ENCODE measurements around the gene ZNF3. TPM values are rescaled to one million over a fixed set of nuclear protein-coding genes. Genes with fewer than 3 reads are reported as not detected.

ZNF3 gene
- total and polyA plus RNA-seq, 9 of the 15 experiments (the other 6 are each of a cell fraction or from before 2014, with no cell fraction given), result 30.0 to 64.9 (median 51.5) TPM

- TF ChIP-seq, protein P1, sequence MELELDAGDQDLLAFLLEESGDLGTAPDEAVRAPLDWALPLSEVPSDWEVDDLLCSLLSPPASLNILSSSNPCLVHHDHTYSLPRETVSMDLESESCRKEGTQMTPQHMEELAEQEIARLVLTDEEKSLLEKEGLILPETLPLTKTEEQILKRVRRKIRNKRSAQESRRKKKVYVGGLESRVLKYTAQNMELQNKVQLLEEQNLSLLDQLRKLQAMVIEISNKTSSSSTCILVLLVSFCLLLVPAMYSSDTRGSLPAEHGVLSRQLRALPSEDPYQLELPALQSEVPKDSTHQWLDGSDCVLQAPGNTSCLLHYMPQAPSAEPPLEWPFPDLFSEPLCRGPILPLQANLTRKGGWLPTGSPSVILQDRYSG (tag; conservative IDR thresholded peaks at IDR 0.05; ENCODE audit: low read depth), result no peak
- TF ChIP-seq ZNF318 (IDR thresholded peaks at IDR 0.05; ENCODE audit: borderline replicate concordance in 1 of 2, low read depth in 1 of 2), result no peak
- TF ChIP-seq ZNF12 (CRISPR knock-in tag; IDR thresholded peaks at IDR 0.05), result no peak
- TF ChIP-seq ZNF668 (CRISPR knock-in tag; IDR thresholded peaks at IDR 0.05), result peak; percentile 55; the same call in 1 of the 2 replicates
- TF ChIP-seq ZFX (CRISPR knock-in tag; IDR thresholded peaks at IDR 0.05), result peak; percentile 53
- peak; percentile 68; the same call in 1 of the 2 replicates for TF ChIP-seq FOXP4 (CRISPR knock-in tag; IDR thresholded peaks at IDR 0.05; ENCODE audit: borderline replicate concordance)
- peak; percentile 27 for TF ChIP-seq POU5F1 (IDR thresholded peaks at IDR 0.05; ENCODE audit: borderline replicate concordance, low read depth, low read length, partially characterized antibody)
- TF ChIP-seq KDM2B (CRISPR knock-in tag; IDR thresholded peaks at IDR 0.05), result 0 out of 2 replicates have a peak, but pooled peaks have one; percentile 42
- no peak for TF ChIP-seq GTF2A2 (tag; IDR thresholded peaks at IDR 0.05)
- TF ChIP-seq SRSF9 (IDR thresholded peaks at IDR 0.05; ENCODE audit: borderline replicate concordance, low read depth, low read length), result no peak
- TF ChIP-seq, protein P2, sequence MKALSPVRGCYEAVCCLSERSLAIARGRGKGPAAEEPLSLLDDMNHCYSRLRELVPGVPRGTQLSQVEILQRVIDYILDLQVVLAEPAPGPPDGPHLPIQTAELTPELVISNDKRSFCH (CRISPR knock-in tag; IDR thresholded peaks at IDR 0.05), result no peak
- TF ChIP-seq, protein P2 (tag; IDR thresholded peaks at IDR 0.05), result no peak
Measured at GRCh38 chr7:100101016-100101862, 19.7 kb upstream of the ZNF3 start, which contains the start of the genes AP4M1 and MCM7 (continued).
